MM.1S (cell line): ENCODE data around the gene MLIP.
"Not testable (repeated sequence)": the region's sequence is repeated elsewhere in the genome, so short reads cannot be mapped to it uniquely, and the experiment has no call there.

Experiments used
- DNase-seq: peaks from one replicate; pipeline ENCODE4 v3.0.0-alpha.2; 2015
- H2AFZ ChIP-seq: fragments of 300-600 bp; sonication (generic); 2 replicates; pipeline ENCODE4 v1.6.0; 2016; ENCODE audit warnings: antibody characterized with exemption, low read length
- H3F3A ChIP-seq: fragments of 300-600 bp; sonication (generic); 2 replicates; pipeline ENCODE4 v1.6.1; 2016; ENCODE audit warnings: mild to moderate bottlenecking, antibody characterized with exemption, low read length, moderate library complexity, mixed read lengths; ENCODE audit not compliant: insufficient read depth
- H3K27ac ChIP-seq: fragments of 300-600 bp; sonication (generic); 2 replicates; pipeline ENCODE4 v1.5.1; 2016; ENCODE audit warnings: mild to moderate bottlenecking, low read length
- H3K27me3 ChIP-seq: fragments of 300-600 bp; sonication (generic); replicated peaks from 2 replicates; pipeline ENCODE4 v1.6.0; 2016; ENCODE audit warnings: low read length; ENCODE audit not compliant: insufficient read depth
- H3K36me3 ChIP-seq: fragments of 300-600 bp; sonication (generic); replicated peaks from 2 replicates; pipeline ENCODE4 v1.6.1; 2016; ENCODE audit warnings: mild to moderate bottlenecking, low read length, mixed read lengths; ENCODE audit not compliant: insufficient read depth
- H3K4me1 ChIP-seq: fragments of 300-600 bp; sonication (generic); 2 replicates; pipeline ENCODE4 v1.6.1; 2016; ENCODE audit warnings: low read length, mixed read lengths
- H3K4me2 ChIP-seq: fragments of 300-600 bp; sonication (generic); 2 replicates; pipeline ENCODE4 v1.6.0; 2016; ENCODE audit warnings: low read depth, low read length
- H3K4me3 ChIP-seq: fragments of 300-600 bp; sonication (generic); 2 replicates; pipeline ENCODE4 v1.5.1; 2016; ENCODE audit warnings: low read length, mixed read lengths
- H3K79me2 ChIP-seq: fragments of 300-600 bp; sonication (generic); 2 replicates; pipeline ENCODE4 v1.6.1; 2016; ENCODE audit warnings: mixed run types, low read length, mixed read lengths
- H3K9ac ChIP-seq: fragments of 300-600 bp; sonication (generic); 2 replicates; pipeline ENCODE4 v1.6.1; 2016; ENCODE audit warnings: low read length, mixed read lengths
- H3K9me2 ChIP-seq: fragments of 300-600 bp; sonication (generic); replicated peaks from 2 replicates; pipeline ENCODE4 v1.6.1; 2016; ENCODE audit warnings: mild to moderate bottlenecking, low read length, mixed read lengths; ENCODE audit not compliant: insufficient read depth
- H3K9me3 ChIP-seq: fragments of 300-600 bp; sonication (generic); replicated peaks from 2 replicates; pipeline ENCODE4 v1.6.1; 2016; ENCODE audit warnings: mild to moderate bottlenecking, low read length, mixed read lengths; ENCODE audit not compliant: insufficient read depth
- H4K20me1 ChIP-seq: fragments of 300-600 bp; sonication (generic); 2 replicates; pipeline ENCODE4 v1.6.1; 2016; ENCODE audit warnings: mild to moderate bottlenecking, low read length, moderate library complexity, mixed read lengths; ENCODE audit not compliant: insufficient read depth
- EZH2 ChIP-seq: fragments of 300-600 bp; sonication (generic); optimal IDR thresholded peaks from 2 replicates; pipeline ENCODE3; 2017; ENCODE audit warnings: low read depth, mild to moderate bottlenecking, antibody characterized with exemption, low read length, mixed read lengths
- EZH2phosphoT487 ChIP-seq: fragments of 300-600 bp; sonication (generic); IDR thresholded peaks from 2 replicates; pipeline ENCODE4 v1.6.1; 2018; ENCODE audit warnings: antibody characterized with exemption, low read length
- TF ChIP-seq, protein P1 (sequence below): fragments of 300-600 bp; sonication (generic); IDR thresholded peaks from 2 replicates; pipeline ENCODE4 v1.5.1; 2016; ENCODE audit warnings: antibody characterized with exemption, low read length, mixed read lengths

Gene MLIP

DNA sequence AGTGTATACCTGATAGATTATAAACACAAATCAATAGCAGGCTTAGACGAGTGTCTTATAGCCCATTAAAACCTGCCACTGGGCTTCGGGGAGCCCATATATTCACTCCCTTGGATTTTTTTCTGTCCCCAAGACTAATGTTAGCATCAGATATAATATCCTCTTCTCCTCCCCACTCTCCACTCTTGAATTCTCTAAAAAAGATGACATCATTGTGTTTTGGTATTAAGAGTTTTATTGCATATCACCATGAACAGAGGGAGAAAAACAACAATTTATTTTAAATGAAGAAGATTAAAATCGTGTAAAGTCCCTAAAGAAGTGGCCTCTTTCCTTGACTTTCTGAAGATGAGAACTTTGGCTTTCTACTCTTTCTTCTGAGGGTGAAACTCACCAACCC lies 84.4 kb downstream of the MLIP start:
- H3K9me2 ChIP-seq, result no peaks in the 10 kb centered on the region
- no peak overlapping the region for H3K9ac ChIP-seq
- no peaks in the 10 kb centered on the region for H3F3A ChIP-seq
- DNase-seq, result no peak
- no peak overlapping the region for H3K4me3 ChIP-seq
- H3K27me3 ChIP-seq, result no peaks in the 10 kb centered on the region
- no peak overlapping the region for H2AFZ ChIP-seq
- H3K79me2 ChIP-seq, result no peaks in the 10 kb centered on the region
- H4K20me1 ChIP-seq, result no peaks in the 10 kb centered on the region
- TF ChIP-seq EZH2, result no peak
- TF ChIP-seq, protein P1, sequence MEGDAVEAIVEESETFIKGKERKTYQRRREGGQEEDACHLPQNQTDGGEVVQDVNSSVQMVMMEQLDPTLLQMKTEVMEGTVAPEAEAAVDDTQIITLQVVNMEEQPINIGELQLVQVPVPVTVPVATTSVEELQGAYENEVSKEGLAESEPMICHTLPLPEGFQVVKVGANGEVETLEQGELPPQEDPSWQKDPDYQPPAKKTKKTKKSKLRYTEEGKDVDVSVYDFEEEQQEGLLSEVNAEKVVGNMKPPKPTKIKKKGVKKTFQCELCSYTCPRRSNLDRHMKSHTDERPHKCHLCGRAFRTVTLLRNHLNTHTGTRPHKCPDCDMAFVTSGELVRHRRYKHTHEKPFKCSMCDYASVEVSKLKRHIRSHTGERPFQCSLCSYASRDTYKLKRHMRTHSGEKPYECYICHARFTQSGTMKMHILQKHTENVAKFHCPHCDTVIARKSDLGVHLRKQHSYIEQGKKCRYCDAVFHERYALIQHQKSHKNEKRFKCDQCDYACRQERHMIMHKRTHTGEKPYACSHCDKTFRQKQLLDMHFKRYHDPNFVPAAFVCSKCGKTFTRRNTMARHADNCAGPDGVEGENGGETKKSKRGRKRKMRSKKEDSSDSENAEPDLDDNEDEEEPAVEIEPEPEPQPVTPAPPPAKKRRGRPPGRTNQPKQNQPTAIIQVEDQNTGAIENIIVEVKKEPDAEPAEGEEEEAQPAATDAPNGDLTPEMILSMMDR, result no peak
- no peak for TF ChIP-seq EZH2phosphoT487
- H3K9me3 ChIP-seq, result no peaks in the 10 kb centered on the region
- H3K27ac ChIP-seq, result no peak overlapping the region
- H3K36me3 ChIP-seq, result no peaks in the 10 kb centered on the region
- H3K4me1 ChIP-seq, result no peaks in the 10 kb centered on the region
- H3K4me2 ChIP-seq, result no peak overlapping the region

DNA sequence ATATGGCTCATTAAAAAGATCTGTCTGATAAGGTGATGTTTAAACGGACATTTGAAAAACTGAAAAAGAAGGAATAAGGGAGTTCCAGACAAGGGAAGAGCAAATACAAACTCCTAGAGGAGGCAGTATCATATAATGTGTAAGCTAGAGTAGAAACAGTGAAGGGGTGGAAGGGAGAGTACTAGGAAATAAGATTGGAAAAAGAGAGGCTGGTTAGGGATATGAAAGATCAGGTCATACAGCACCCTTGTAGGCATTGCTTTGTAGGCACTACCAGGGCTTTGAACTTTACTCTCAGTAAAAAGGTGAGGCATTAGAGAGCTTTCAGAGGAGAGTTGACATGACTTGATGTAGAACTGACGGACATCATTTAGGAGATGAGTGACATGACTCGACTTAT lies 85.7 kb downstream of the MLIP start:
- no peaks in the 10 kb centered on the region for H3K4me1 ChIP-seq
- H3K4me2 ChIP-seq, result no peak overlapping the region
- no peak overlapping the region for H3K9ac ChIP-seq
- H3K4me3 ChIP-seq, result no peak overlapping the region
- no peak overlapping the region for H3K27ac ChIP-seq
- no peaks in the 10 kb centered on the region for H3K36me3 ChIP-seq
- no peaks in the 10 kb centered on the region for H4K20me1 ChIP-seq
- TF ChIP-seq EZH2 (no peak), EZH2phosphoT487 (no peak)
- TF ChIP-seq, protein P1, result no peak
- no peaks in the 10 kb centered on the region for H3K9me2 ChIP-seq
- H3K27me3 ChIP-seq, result no peaks in the 10 kb centered on the region
- no peaks in the 10 kb centered on the region for H3F3A ChIP-seq
- H3K9me3 ChIP-seq, result no peaks in the 10 kb centered on the region
- no peak overlapping the region for H2AFZ ChIP-seq
- H3K79me2 ChIP-seq, result no peaks in the 10 kb centered on the region
- DNase-seq, result no peak

DNA sequence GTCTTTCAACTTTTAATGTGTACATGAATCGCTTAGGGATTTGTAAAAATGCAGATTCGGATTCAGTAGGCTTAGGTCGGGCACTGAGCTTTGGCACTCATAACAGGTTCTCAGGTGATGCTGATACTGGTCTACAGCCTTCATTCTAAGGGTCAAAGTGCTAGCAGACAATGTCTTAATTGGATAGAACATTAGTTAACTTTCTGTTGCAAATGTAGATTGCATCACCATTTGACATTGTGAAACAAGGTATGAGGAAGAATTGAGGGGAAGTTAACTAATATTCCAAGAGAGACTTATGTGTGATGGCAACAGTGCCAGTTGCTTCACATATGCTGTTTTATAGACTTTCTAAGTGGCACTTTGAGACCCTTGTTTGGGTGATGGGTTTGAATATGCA lies 86.9 kb downstream of the MLIP start:
- no peak overlapping the region for H2AFZ ChIP-seq
- H3K36me3 ChIP-seq, result no peaks in the 10 kb centered on the region
- H3K4me1 ChIP-seq, result no peaks in the 10 kb centered on the region
- H3K27me3 ChIP-seq, result no peaks in the 10 kb centered on the region
- no peak overlapping the region for H3K4me3 ChIP-seq
- H3K9me3 ChIP-seq, result no peaks in the 10 kb centered on the region
- H3K4me2 ChIP-seq, result no peak overlapping the region
- no peak overlapping the region for H3K9ac ChIP-seq
- H4K20me1 ChIP-seq, result no peaks in the 10 kb centered on the region
- H3K9me2 ChIP-seq, result no peaks in the 10 kb centered on the region
- no peak for TF ChIP-seq EZH2phosphoT487
- TF ChIP-seq, protein P1, result no peak
- TF ChIP-seq EZH2, result no peak
- no peak for DNase-seq
- H3K27ac ChIP-seq, result no peak overlapping the region
- no peaks in the 10 kb centered on the region for H3K79me2 ChIP-seq
- H3F3A ChIP-seq, result no peaks in the 10 kb centered on the region

DNA sequence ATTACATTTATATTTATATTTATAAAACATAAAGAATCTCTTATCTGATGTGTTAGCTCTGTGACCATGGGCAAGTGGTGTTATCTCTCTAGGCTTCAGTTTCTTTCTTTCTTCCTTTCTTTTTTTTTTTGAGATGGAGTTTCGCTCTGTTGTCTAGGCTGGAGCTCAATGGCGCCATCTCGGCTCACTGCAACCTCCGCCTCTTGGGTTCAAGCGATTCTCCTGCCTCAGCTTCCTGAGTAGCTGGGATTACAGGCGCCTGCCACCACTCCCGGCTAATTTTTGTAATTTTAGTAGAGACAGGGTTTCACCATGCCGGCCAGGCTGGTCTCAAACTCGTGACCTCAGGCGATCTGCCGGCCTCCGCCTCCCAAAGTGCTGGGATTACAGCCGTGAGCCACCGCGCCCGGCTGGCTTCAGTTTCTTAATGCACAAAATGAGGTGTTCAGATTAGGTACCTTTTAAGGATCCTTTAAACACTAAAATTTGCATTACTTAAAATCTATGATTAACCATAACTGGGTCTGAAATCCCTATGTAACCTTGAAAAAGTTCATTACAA lies 92.3 kb downstream of the MLIP start:
- H3K9ac ChIP-seq, H3K4me2 ChIP-seq, H4K20me1 ChIP-seq, H3K9me3 ChIP-seq, H3K36me3 ChIP-seq, H3F3A ChIP-seq, H3K4me3 ChIP-seq, H3K9me2 ChIP-seq, H3K27ac ChIP-seq, H3K4me1 ChIP-seq, H2AFZ ChIP-seq, DNase-seq, H3K27me3 ChIP-seq, H3K79me2 ChIP-seq: not testable (repeated sequence)
